GM12878 (cell line): Measurements from ENCODE around the gene AQP5. TPM values are rescaled to one million over a fixed set of nuclear protein-coding genes. Genes with fewer than 3 reads are reported as not detected.

ENCODE experiments used
- ATAC-seq: fragments of 200-7000 bp; cut with Tn5 transposase; 3 replicates; pipeline ENCODE4 v1.9.1; 2020; ENCODE audit warnings: mild to moderate bottlenecking, moderate library complexity
- BruUV-seq: library from RNA; stranded (reverse); fragments of 400-500 nt; replicated peaks from 2 replicates; lab custom pipeline; 2021; lab: Mats Ljungman, UMichigan
- CTCF ChIA-PET: fragments of 300-600 bp; sonication (Branson Sonifier 250); formaldehyde crosslinking; extraction: SDS; loops from one replicate; lab custom pipeline; 2021; ENCODE audit warnings: inconsistent platforms; lab: Yijun Ruan, JAX
- POLR2A ChIA-PET: fragments of 350-600 bp; formaldehyde crosslinking; extraction: SDS; loops from one replicate; lab custom pipeline; 2021; ENCODE audit warnings: inconsistent platforms; lab: Charles Lee
- RAD21 ChIA-PET: fragments of 300-600 bp; sonication (Branson Sonifier 250); formaldehyde crosslinking; loops from one replicate; lab custom pipeline; 2023; ENCODE audit warnings: antibody characterized with exemption; ENCODE audit not compliant: unreplicated experiment; lab: Charles Lee
- SMC1A ChIA-PET: fragments of 300-600 bp; sonication (Branson Sonifier 250); formaldehyde crosslinking; loops from one replicate; lab custom pipeline; 2023; ENCODE audit not compliant: unreplicated experiment, uncharacterized antibody; lab: Charles Lee
- DNase-seq: peaks from one replicate; pipeline ENCODE4 v3.0.0-alpha.2; 2011; ENCODE audit warnings: low read depth, low spot score
- FAIRE-seq: peaks from 3 replicates; lab custom pipeline; 2011; peaks lifted over from hg19 to GRCh38; lab: Jason Lieb, UNC
- H2AFZ ChIP-seq: 2 replicates; pipeline ENCODE4 v1.6.0; 2011; ENCODE audit warnings: low read depth, low read length, control low read depth; ENCODE audit not compliant: control insufficient read depth
- H3K27ac ChIP-seq: 2 replicates; pipeline ENCODE4 v1.5.1; 2011; ENCODE audit warnings: control low read depth; ENCODE audit not compliant: control insufficient read depth, insufficient read depth
- H3K27me3 ChIP-seq, 2 experiments: replicated peaks in 1 of 2; 2 replicates each; pipeline versions ENCODE4 v1.6.0 to v1.6.1; 2011; ENCODE audit warnings: low read length in 1 of 2; ENCODE audit not compliant: control insufficient read depth in 2 of 2, insufficient read depth in 2 of 2
- H3K36me3 ChIP-seq, 2 experiments: 2 replicates each; pipeline ENCODE4 v1.5.1; 2011; ENCODE audit warnings: low read length in 1 of 2; ENCODE audit not compliant: control insufficient read depth in 2 of 2, insufficient read depth in 2 of 2
- H3K4me1 ChIP-seq: 2 replicates; pipeline ENCODE4 v1.6.1; 2011; ENCODE audit warnings: mild to moderate bottlenecking, low read length, moderate library complexity, mixed read lengths; ENCODE audit not compliant: control insufficient read depth, insufficient read depth
- H3K4me2 ChIP-seq: 2 replicates; pipeline ENCODE4 v1.6.0; 2011; ENCODE audit warnings: control low read depth; ENCODE audit not compliant: control insufficient read depth, insufficient read depth
- H3K4me3 ChIP-seq: fragments of 200-600 bp; sonication (generic); 2 replicates; pipeline ENCODE4 v1.5.1; 2016
- H3K79me2 ChIP-seq: 2 replicates; pipeline ENCODE4 v1.6.0; 2011; ENCODE audit warnings: low read length; ENCODE audit not compliant: control insufficient read depth, insufficient read depth
- H3K9ac ChIP-seq: 2 replicates; pipeline ENCODE4 v1.8.0; 2011; ENCODE audit warnings: low read length, control low read depth, mixed read lengths; ENCODE audit not compliant: control insufficient read depth, insufficient read depth
- H3K9me3 ChIP-seq: replicated peaks from 3 replicates; pipeline ENCODE4 v1.5.1; 2011; ENCODE audit warnings: mild to moderate bottlenecking, low read length; ENCODE audit not compliant: control insufficient read depth, insufficient read depth
- H4K20me1 ChIP-seq: 2 replicates; pipeline ENCODE4 v1.6.0; 2011; ENCODE audit not compliant: control insufficient read depth, insufficient read depth
- BHLHE40 ChIP-seq, 2 experiments: fragments of 450-650 bp in 1 of 2; IDR thresholded peaks; 2 replicates each; pipeline ENCODE4 v1.6.1; 2011 to 2017; ENCODE audit warnings: low read depth in 2 of 2, borderline replicate concordance in 1 of 2, improper control_type of control experiment in 1 of 2, low read length in 1 of 2, mild to moderate bottlenecking in 1 of 2
- MLLT1 ChIP-seq: fragments of 450-650 bp; IDR thresholded peaks from 2 replicates; pipeline ENCODE4 v1.6.1; 2016; ENCODE audit warnings: mild to moderate bottlenecking
- NFIC ChIP-seq: IDR thresholded peaks from 2 replicates; pipeline ENCODE4 v1.6.1; 2012; ENCODE audit warnings: low read depth, mild to moderate bottlenecking, inconsistent platforms, low read length, moderate library complexity
- SP1 ChIP-seq: IDR thresholded peaks from one replicate; pipeline ENCODE4 v1.6.1; 2011; ENCODE audit warnings: low read depth, low read length
- TBL1XR1 ChIP-seq: IDR thresholded peaks from 2 replicates; pipeline ENCODE4 v1.6.1; 2012; ENCODE audit warnings: low read depth, low read length, improper control_type of control experiment
- WGBS: methylation state at CpG from one replicate; pipeline ENCODE4 v1.1.6; 2016; ENCODE audit warnings: low lambda C conversion rate; ENCODE audit not compliant: insufficient replicate concordance, insufficient coverage; ENCODE audit errors: missing lambda C conversion rate; 5-methylcytosine and 5-hydroxymethylcytosine counted together
- in situ Hi-C: fragments of 300-500 bp; cut with MboI; formaldehyde crosslinking; loops from 9 replicates; pipeline ENCODE4 v1.14.3; 2018; ENCODE audit warnings: mixed read lengths
- intact Hi-C: fragments of 100-400 bp; cut with micrococcal nuclease; formaldehyde crosslinking; loops from one replicate; pipeline ENCODE4 v1.14.2; 2022; ENCODE audit not compliant: unreplicated experiment
- polyA plus RNA-seq, 11 experiments: library from polyadenylated mRNA; depleted of rRNA in 4 of 11; unstranded in 6 of 11; stranded (reverse) in 5 of 11; fragments of >200 nt; fragmentation: Nextera tagmentation in 4 of 11; fragmentation: Illumina TruSeq in 1 of 11; extraction: Ambion mirVana in 4 of 11; extraction: Trizol in 1 of 11; gene quantifications; 1 replicate in 1 of 11; 2 replicates in 10 of 11; pipeline versions ENCODE4 v1.2.1 to v1.2.3, GENCODE V29; 2011 to 2016; ENCODE audit warnings: inconsistent platforms in 2 of 11, missing spikeins in 2 of 11, low read depth in 1 of 11
- total RNA-seq, 4 experiments: library from RNA; depleted of rRNA in 3 of 4; stranded (reverse); fragments of >200 nt in 3 of 4; fragmentation: Illumina TruSeq in 1 of 4; extraction: Trizol in 1 of 4; gene quantifications; 2 replicates each; pipeline versions ENCODE4 v1.2.1 to v1.2.3, GENCODE V29; 2013 to 2021

AQP5 gene
- total and polyA plus RNA-seq, 10 of the 15 experiments (the other 5 are each of a cell fraction or from before 2014, with no cell fraction given), result not detected

- Histone ChIP-seq H3K4me1 (no peaks in the 10 kb centered on the region), H3K27ac (no peak overlapping the region), H3K9me3 (no peaks in the 10 kb centered on the region), H3K36me3 (no peaks in the 10 kb centered on the region), H4K20me1 (no peaks in the 10 kb centered on the region), H3K4me3 (no peak overlapping the region), H2AFZ (no peak overlapping the region), H3K9ac (no peak overlapping the region), H3K79me2 (no peaks in the 10 kb centered on the region), H3K27me3 (no peaks in the 10 kb centered on the region; a peak in 1 of 4 replicates), H3K4me2 (no peak overlapping the region)
- BruUV-seq, result no TSS peak
- CTCF ChIA-PET, result interaction anchor here (0.7 to 2.8 kb wide), 50 partner anchors 7 to 749 kb away, joined by 3 to 35 read pairs (median 4); partner anchors contain the start of genes BCDIN3D, RACGAP1, SMARCD1 and TMBIM6
- intact Hi-C loops, result no loop called here
- in situ Hi-C loops, result no loop called here
- WGBS, result 82% methylated on average over 9 of the region's 9 CpGs
- TF ChIP-seq SP1, result no peak
- TF ChIP-seq NFIC, result no peak
- no peak for TF ChIP-seq BHLHE40 (IDR thresholded peaks at IDR 0.05; ENCODE audit: borderline replicate concordance in 1 of 2, low read depth in 2 of 2, low read length in 1 of 2)
- TF ChIP-seq TBL1XR1, result no peak
- TF ChIP-seq MLLT1, result no peak
- ATAC-seq, result no peak
- SMC1A ChIA-PET, result interaction anchor here (0.8 to 2.0 kb wide), 8 partner anchors 13 to 135 kb away, joined by 3 to 8 read pairs (median 4); no protein-coding TSS in a partner anchor
- FAIRE-seq, result peak; percentile 31
- POLR2A ChIA-PET, result interaction anchor here (0.7 kb wide), 1 partner anchor 164 kb away, joined by 3 read pairs; no protein-coding TSS in a partner anchor
- RAD21 ChIA-PET, result interaction anchor here (1.6 kb wide), 1 partner anchor 79 kb away, joined by 4 read pairs; no protein-coding TSS in a partner anchor
- DNase-seq, result no peak
Measured at GRCh38 chr12:49946086-49946485, 15.6 kb upstream of the AQP5 start.
